Fibroblast of lung (primary cell): ENCODE results near the gene DTYMK. TPM values are rescaled to one million over a fixed set of nuclear protein-coding genes. Genes with fewer than 3 reads are reported as not detected.
"Not testable (repeated sequence)": the region's sequence is repeated elsewhere in the genome, so short reads cannot be mapped to it uniquely, and the experiment has no call there.

Source experiments
- DNase-seq, 2 donors: peaks; one replicate each; pipeline versions ENCODE4 v3.0.0 to v3.0.0-alpha.2; 2010; ENCODE audit warnings: low read depth in 2 of 2
- H2AFZ ChIP-seq: 2 replicates; pipeline ENCODE4 v1.5.1; 2012; ENCODE audit warnings: low read length, control low read depth, inconsistent platforms
- H3K27ac ChIP-seq: 2 replicates; pipeline ENCODE4 v1.5.1; 2011; ENCODE audit warnings: low read length, control low read depth; ENCODE audit not compliant: insufficient read depth
- H3K27me3 ChIP-seq: 2 replicates; pipeline ENCODE4 v1.5.1; 2011; ENCODE audit warnings: mild to moderate bottlenecking, low read length; ENCODE audit not compliant: control insufficient read depth, insufficient read depth
- H3K36me3 ChIP-seq: 2 replicates; pipeline ENCODE4 v1.5.1; 2011; ENCODE audit warnings: low read length; ENCODE audit not compliant: control insufficient read depth, insufficient read depth
- H3K4me1 ChIP-seq: 2 replicates; pipeline ENCODE4 v1.5.1; 2011; ENCODE audit warnings: low read length; ENCODE audit not compliant: control insufficient read depth, insufficient read depth; ENCODE audit errors: extremely low read depth
- H3K4me2 ChIP-seq: 2 replicates; pipeline ENCODE4 v1.5.1; 2011; ENCODE audit warnings: low read length, control low read depth; ENCODE audit not compliant: insufficient read depth; ENCODE audit errors: extremely low read depth
- H3K4me3 ChIP-seq, 4 experiments: fragments of 200-600 bp in 1 of 4; sonication (generic) in 1 of 4; replicated peaks in 1 of 4; 2 replicates each; pipeline ENCODE4 v1.5.1; 2011 to 2016; ENCODE audit warnings: low read length in 4 of 4, low read depth in 3 of 4, mild to moderate bottlenecking in 3 of 4, control low read depth in 2 of 4, inconsistent platforms in 1 of 4, mixed read lengths in 1 of 4; ENCODE audit not compliant: insufficient read depth in 1 of 4; ENCODE audit errors: control extremely low read depth in 1 of 4
- H3K79me2 ChIP-seq: 2 replicates; pipeline ENCODE4 v1.5.1; 2012; ENCODE audit warnings: mild to moderate bottlenecking, low read length, inconsistent platforms; ENCODE audit not compliant: control insufficient read depth, insufficient read depth
- H3K9ac ChIP-seq: 2 replicates; pipeline ENCODE4 v1.5.1; 2011; ENCODE audit warnings: mild to moderate bottlenecking, low read length, control low read depth; ENCODE audit not compliant: insufficient read depth
- H3K9me3 ChIP-seq: 2 replicates; pipeline ENCODE4 v1.5.1; 2012; ENCODE audit warnings: low read depth, low read length; ENCODE audit not compliant: control insufficient read depth, insufficient read depth
- H4K20me1 ChIP-seq: 2 replicates; pipeline ENCODE4 v1.5.1; 2011; ENCODE audit warnings: low read length; ENCODE audit not compliant: control insufficient read depth, insufficient read depth; ENCODE audit errors: extremely low read depth
- CTCF ChIP-seq, 2 donors: IDR thresholded peaks in 1 of 2; conservative IDR thresholded peaks in 1 of 2; 1 replicate in 1 of 2; 2 replicates in 1 of 2; pipeline ENCODE4 v1.5.1; 2011 to 2012; ENCODE audit warnings: low read length in 2 of 2, control low read depth in 1 of 2, inconsistent platforms in 1 of 2, low read depth in 1 of 2, mild to moderate bottlenecking in 1 of 2
- EZH2 ChIP-seq: IDR thresholded peaks from 2 replicates; pipeline ENCODE4 v1.5.1; 2012; ENCODE audit warnings: low read length, control low read depth, mild to moderate bottlenecking; ENCODE audit errors: missing control alignments
- polyA plus RNA-seq, 2 donors: library from polyadenylated mRNA; depleted of rRNA in 1 of 2; stranded (reverse) in 1 of 2; unstranded in 1 of 2; fragments of >200 nt; gene quantifications; 2 replicates each; pipeline ENCODE4 v1.2.1, GENCODE V29; 2011 to 2012; ENCODE audit warnings: missing spikeins in 1 of 2
- total RNA-seq: library from RNA; depleted of rRNA; stranded (reverse); fragments of >200 nt; gene quantifications from 2 replicates; pipeline ENCODE4 v1.2.1, GENCODE V29; 2014

DTYMK gene
- total and polyA plus RNA-seq, 2 donors (not counting 1 experiment from before 2014, with no cell fraction given), result 19.0 to 25.3 TPM

- no peak overlapping the region for H3K9ac ChIP-seq
- no peak overlapping the region for H3K27ac ChIP-seq
- H3K36me3 ChIP-seq, result peaks cover 27% of the 10 kb centered on the region
- H3K4me1 ChIP-seq, result peaks cover 10% of the 10 kb centered on the region
- DNase-seq, result peak in 1 of 2 donors; percentile 68
- no peak overlapping the region for H2AFZ ChIP-seq
- H3K79me2 ChIP-seq, result no peaks in the 10 kb centered on the region
- H3K4me3 ChIP-seq, result no peak overlapping the region
- no peaks in the 10 kb centered on the region for H4K20me1 ChIP-seq
- no peaks in the 10 kb centered on the region for H3K27me3 ChIP-seq
- no peaks in the 10 kb centered on the region for H3K9me3 ChIP-seq
- TF ChIP-seq EZH2, result no peak
- no peak for TF ChIP-seq CTCF (conservative IDR thresholded peaks at IDR 0.05 in 1 of 2, IDR thresholded peaks at IDR 0.05 in 1 of 2; ENCODE audit: low read depth in 1 of 2, low read length in 2 of 2)
- H3K4me2 ChIP-seq, result no peak overlapping the region
These were observed 19.8 kb downstream of the DTYMK start for GRCh38 chr2:241666627-241667400.

DNA sequence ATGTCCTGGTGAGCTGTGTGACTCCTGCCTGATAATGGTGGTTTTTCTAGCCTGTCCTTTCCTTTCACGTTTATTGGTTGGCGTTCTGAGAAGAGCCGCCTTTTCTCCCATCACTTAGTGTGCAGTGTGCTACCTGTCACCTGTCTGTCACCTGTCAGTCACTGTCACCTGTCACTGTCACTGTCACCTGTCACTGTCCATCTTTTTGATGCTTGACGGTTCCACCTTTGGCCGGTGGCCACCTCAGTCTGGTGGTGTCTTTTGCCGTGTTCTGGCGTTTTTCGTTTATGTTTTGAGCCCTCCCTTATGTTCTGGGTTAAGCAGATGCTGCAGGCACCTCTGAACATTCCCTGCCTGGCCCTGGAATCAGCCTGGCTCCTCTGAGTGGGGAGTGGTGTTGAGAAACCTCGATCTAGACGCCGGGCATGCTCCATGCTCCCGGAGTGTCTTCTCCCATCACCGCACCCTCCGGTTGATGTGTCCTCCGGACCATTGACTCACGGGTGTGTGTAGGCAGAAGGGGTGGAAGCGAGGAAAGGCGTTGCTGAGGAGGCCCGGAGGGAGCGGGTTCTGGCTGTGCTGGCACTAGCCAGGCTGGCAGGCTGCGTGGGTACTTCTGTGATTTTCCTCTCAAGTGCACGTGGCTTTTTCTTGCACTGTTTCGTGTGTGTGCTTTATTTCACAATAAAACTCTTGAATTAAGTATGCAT, 20.7 kb downstream of the DTYMK start:
- Histone ChIP-seq H4K20me1 (no peaks in the 10 kb centered on the region), H2AFZ (no peak overlapping the region), H3K4me2 (no peak overlapping the region)

GRCh38 chr2:241662731-241663130, 23.9 kb downstream of the DTYMK start:
- not testable (repeated sequence) for DNase-seq, H3K27me3 ChIP-seq, H3K9ac ChIP-seq, H3K4me2 ChIP-seq, H3K27ac ChIP-seq, H4K20me1 ChIP-seq, H3K79me2 ChIP-seq, H2AFZ ChIP-seq, H3K4me3 ChIP-seq, H3K9me3 ChIP-seq
- Histone ChIP-seq H3K4me1 (peaks cover 10% of the 10 kb centered on the region), H3K36me3 (peaks cover 26% of the 10 kb centered on the region)

More for the DNA sequence above, 20.7 kb downstream of the DTYMK start:
- H3K9ac ChIP-seq, result no peak overlapping the region
- H3K9me3 ChIP-seq, result no peaks in the 10 kb centered on the region
- TF ChIP-seq CTCF (conservative IDR thresholded peaks at IDR 0.05 in 1 of 2, IDR thresholded peaks at IDR 0.05 in 1 of 2; ENCODE audit: low read depth in 1 of 2, low read length in 2 of 2) (no peak), EZH2 (no peak)
- no peaks in the 10 kb centered on the region for H3K79me2 ChIP-seq
- peak overlapping the region in 1 of 4 experiments; percentile 22 for H3K4me3 ChIP-seq
- H3K27ac ChIP-seq, result peak overlapping the region; percentile 27
- H3K4me1 ChIP-seq, result peaks cover 10% of the 10 kb centered on the region
- peaks cover 27% of the 10 kb centered on the region for H3K36me3 ChIP-seq
- peak in 1 of 2 donors; percentile 53 for DNase-seq
- no peaks in the 10 kb centered on the region for H3K27me3 ChIP-seq
